H9 (cell line): ENCODE measurements around the gene CLDN18. TPM values are rescaled to one million over a fixed set of nuclear protein-coding genes. Genes with fewer than 3 reads are reported as not detected.

Experiments
- DNase-seq: peaks from one replicate; pipeline ENCODE4 v3.0.0-alpha.2; 2017
- H2AFZ ChIP-seq: one replicate; pipeline ENCODE4 v1.6.1; 2013; ENCODE audit warnings: mild to moderate bottlenecking, low read length, control low read depth, moderate library complexity
- H2AK5ac ChIP-seq: 2 replicates; pipeline ENCODE4 v1.6.1; 2013; ENCODE audit warnings: low read length, control low read depth, mixed read lengths; ENCODE audit not compliant: insufficient read length
- H2BK120ac ChIP-seq: one replicate; pipeline ENCODE4 v1.6.1; 2013; ENCODE audit warnings: low read depth, mild to moderate bottlenecking, low read length, control low read depth, inconsistent platforms; ENCODE audit not compliant: poor library complexity, severe bottlenecking
- H2BK12ac ChIP-seq: 2 replicates; pipeline ENCODE4 v1.6.1; 2013; ENCODE audit warnings: low read length, control low read depth, mixed read lengths, low read depth; ENCODE audit not compliant: insufficient read length
- H2BK15ac ChIP-seq: 2 replicates; pipeline ENCODE4 v1.6.1; 2013; ENCODE audit warnings: low read depth, low read length, control low read depth
- H2BK20ac ChIP-seq: one replicate; pipeline ENCODE4 v1.6.1; 2013; ENCODE audit warnings: low read depth, mild to moderate bottlenecking, low read length, control low read depth, inconsistent platforms; ENCODE audit not compliant: poor library complexity, severe bottlenecking
- H2BK5ac ChIP-seq: 2 replicates; pipeline ENCODE4 v1.6.1; 2013; ENCODE audit warnings: low read length, control low read depth, mixed read lengths; ENCODE audit not compliant: insufficient read length
- H3K14ac ChIP-seq: 2 replicates; pipeline ENCODE4 v1.6.1; 2013; ENCODE audit warnings: low read length, control low read depth; ENCODE audit not compliant: insufficient read depth
- H3K18ac ChIP-seq: 2 replicates; pipeline ENCODE4 v1.6.1; 2013; ENCODE audit warnings: low read depth, mild to moderate bottlenecking, mixed read lengths, low read length, control low read depth; ENCODE audit not compliant: insufficient read length
- H3K23ac ChIP-seq: 2 replicates; pipeline ENCODE4 v1.6.1; 2013; ENCODE audit warnings: low read length, control low read depth, mixed read lengths, low read depth; ENCODE audit not compliant: insufficient read length
- H3K23me2 ChIP-seq: 2 replicates; pipeline ENCODE4 v1.6.1; 2013; ENCODE audit warnings: low read depth, mild to moderate bottlenecking, mixed read lengths, low read length, control low read depth; ENCODE audit not compliant: insufficient read length, poor library complexity, severe bottlenecking
- H3K27ac ChIP-seq: 2 replicates; pipeline ENCODE4 v1.5.1; 2013; ENCODE audit warnings: low read length, control low read depth, mixed read lengths, low read depth; ENCODE audit not compliant: insufficient read length
- H3K27me3 ChIP-seq: 2 replicates; pipeline ENCODE4 v1.6.1; 2013; ENCODE audit warnings: low read length, control low read depth, inconsistent platforms; ENCODE audit not compliant: insufficient read depth
- H3K4ac ChIP-seq: 2 replicates; pipeline ENCODE4 v1.6.1; 2013; ENCODE audit warnings: low read depth, mild to moderate bottlenecking, control low read depth, inconsistent platforms, low read length, moderate library complexity
- H3K4me1 ChIP-seq: 2 replicates; pipeline ENCODE4 v1.6.1; 2013; ENCODE audit warnings: low read length, control low read depth, inconsistent platforms; ENCODE audit not compliant: insufficient read depth
- H3K4me2 ChIP-seq: 2 replicates; pipeline ENCODE4 v1.6.1; 2013; ENCODE audit warnings: low read length, control low read depth, mixed read lengths; ENCODE audit not compliant: insufficient read length, insufficient read depth
- H3K56ac ChIP-seq: 2 replicates; pipeline ENCODE4 v1.6.1; 2013; ENCODE audit warnings: low read depth, mild to moderate bottlenecking, mixed read lengths, low read length, control low read depth; ENCODE audit not compliant: insufficient read length
- H3K79me1 ChIP-seq: 2 replicates; pipeline ENCODE4 v1.6.1; 2013; ENCODE audit warnings: low read depth, mild to moderate bottlenecking, moderate library complexity, low read length, control low read depth, inconsistent platforms; ENCODE audit not compliant: insufficient read depth, poor library complexity, severe bottlenecking
- H3K79me2 ChIP-seq: 2 replicates; pipeline ENCODE4 v1.6.1; 2013; ENCODE audit warnings: low read length, control low read depth, inconsistent platforms; ENCODE audit not compliant: insufficient read depth
- H3K9ac ChIP-seq: 2 replicates; pipeline ENCODE4 v1.6.1; 2013; ENCODE audit warnings: low read length, control low read depth, mixed read lengths; ENCODE audit not compliant: insufficient read length; ENCODE audit errors: extremely low read depth
- H3K9me3 ChIP-seq: one replicate; pipeline ENCODE4 v1.6.1; 2013; ENCODE audit warnings: low read depth, low read length, inconsistent platforms; ENCODE audit not compliant: control insufficient read depth
- H3T11ph ChIP-seq: one replicate; pipeline ENCODE4 v1.6.1; 2013; ENCODE audit warnings: mild to moderate bottlenecking, low read length, control low read depth, inconsistent platforms
- H4K20me1 ChIP-seq: one replicate; pipeline ENCODE4 v1.6.1; 2013; ENCODE audit not compliant: control insufficient read depth, insufficient read length, insufficient read depth
- H4K5ac ChIP-seq: 2 replicates; pipeline ENCODE4 v1.6.1; 2013; ENCODE audit warnings: low read depth, mild to moderate bottlenecking, mixed read lengths, low read length, control low read depth; ENCODE audit not compliant: insufficient read length
- H4K8ac ChIP-seq: replicated peaks from 2 replicates; pipeline ENCODE4 v1.6.1; 2013; ENCODE audit warnings: low read length, control low read depth, mixed read lengths, low read depth; ENCODE audit not compliant: insufficient read length
- H4K91ac ChIP-seq: 2 replicates; pipeline ENCODE4 v1.6.1; 2013; ENCODE audit warnings: low read depth, mild to moderate bottlenecking, moderate library complexity, mixed read lengths, low read length, control low read depth; ENCODE audit not compliant: insufficient read length
- H3K27ac Mint-ChIP-seq, 3 experiments: 2 replicates in 2 of 3; 3 replicates in 1 of 3; pipeline ENCODE4 v1.8.0; 2020 to 2021; ENCODE audit warnings: mixed read lengths in 3 of 3, mild to moderate bottlenecking in 1 of 3, moderate library complexity in 1 of 3
- H3K27me3 Mint-ChIP-seq: 2 replicates; pipeline ENCODE4 v1.8.0; 2021; ENCODE audit warnings: low read depth, mild to moderate bottlenecking, moderate library complexity, mixed read lengths
- H3K36me3 Mint-ChIP-seq, 3 experiments: 2 replicates in 2 of 3; 3 replicates in 1 of 3; pipeline ENCODE4 v1.8.0; 2020 to 2021; ENCODE audit warnings: low read depth in 3 of 3, mixed read lengths in 3 of 3; ENCODE audit not compliant: insufficient read depth in 1 of 3
- H3K4me1 Mint-ChIP-seq, 2 experiments: 2 replicates each; pipeline ENCODE4 v1.8.0; 2020; ENCODE audit warnings: mixed read lengths in 2 of 2
- H3K4me3 Mint-ChIP-seq, 2 experiments: 2 replicates in 1 of 2; 3 replicates in 1 of 2; pipeline ENCODE4 v1.8.0; 2020 to 2021; ENCODE audit warnings: mild to moderate bottlenecking in 2 of 2, mixed read lengths in 2 of 2, moderate library complexity in 1 of 2
- H3K9me3 Mint-ChIP-seq, 2 experiments: 2 replicates in 1 of 2; 3 replicates in 1 of 2; pipeline ENCODE4 v1.8.0; 2020; ENCODE audit warnings: mild to moderate bottlenecking in 2 of 2, mixed read lengths in 2 of 2, moderate library complexity in 1 of 2
- WGBS: extraction: QIAGEN DNeasy Blood & Tissue Kit; methylation state at CpG from one replicate; pipeline ENCODE4 v1.1.7; 2013; ENCODE audit warnings: missing lambda C conversion rate, low lambda C conversion rate, mixed read lengths; ENCODE audit not compliant: insufficient read length; ENCODE audit errors: extremely low coverage; 5-methylcytosine and 5-hydroxymethylcytosine counted together
- total RNA-seq: library from RNA; stranded (reverse); gene quantifications from 2 replicates; pipeline ENCODE4 v1.2.1, GENCODE V29; 2021
- TF ChIP-seq, protein P1 (sequence below): fragments of 200-600 bp; sonication (generic); conservative IDR thresholded peaks from 3 replicates; pipeline ENCODE4 v1.8.0; 2021; ENCODE audit warnings: antibody characterized with exemption, mild to moderate bottlenecking

The CLDN18 gene
- total RNA-seq, 1 experiment from 2014 or later = not detected

DNA sequence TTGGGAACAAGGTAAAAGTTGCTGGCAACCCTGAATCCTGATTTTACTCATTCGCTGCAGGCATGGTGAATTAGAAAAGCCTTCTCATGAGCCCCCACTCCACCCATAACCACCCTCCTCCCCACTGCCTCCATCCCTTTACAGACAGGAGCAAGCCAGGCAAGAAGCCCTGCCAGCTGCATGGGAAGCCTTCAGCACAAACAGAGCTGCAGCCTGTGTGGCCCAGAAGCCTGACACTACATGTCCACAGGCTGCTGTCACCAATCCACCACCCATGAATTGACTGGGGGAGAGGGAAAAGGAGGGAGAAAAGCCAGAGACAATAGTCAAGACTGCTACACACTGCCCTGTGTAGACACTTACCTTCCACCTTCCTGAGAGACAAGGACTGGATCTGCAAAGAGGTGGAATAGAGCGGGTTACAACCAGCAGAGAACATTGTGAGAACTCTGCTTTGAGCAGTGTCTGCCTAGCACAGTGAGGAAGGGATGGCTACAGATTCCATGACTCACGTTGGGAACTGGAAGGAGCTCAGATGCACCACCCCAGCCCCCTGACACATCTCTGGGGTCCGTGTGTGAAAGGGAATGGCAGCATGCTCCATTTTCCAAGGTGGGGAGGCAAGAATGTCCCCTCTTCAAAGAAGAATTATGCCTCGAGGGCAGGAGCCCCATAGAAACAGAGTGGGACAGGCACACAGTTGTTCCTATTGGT is 71.6 kb downstream of the CLDN18 start:
- no peak overlapping the region for H2BK20ac ChIP-seq
- no peaks in the 10 kb centered on the region for H3K9me3 Mint-ChIP-seq
- H3K9ac ChIP-seq = no peak overlapping the region
- no peak overlapping the region for H2BK12ac ChIP-seq
- peaks cover 0 to 8% of the 10 kb centered on the region in 2 experiments; a peak in 1 of 4 replicates for H3K4me1 Mint-ChIP-seq
- H3K79me1 ChIP-seq = no peaks in the 10 kb centered on the region
- H3K23ac ChIP-seq = no peak overlapping the region
- no CpG with 5 or more reads among the region's 5 CpGs for WGBS
- H4K20me1 ChIP-seq = no peaks in the 10 kb centered on the region
- no peak overlapping the region for H2AFZ ChIP-seq
- no peak overlapping the region for H2BK120ac ChIP-seq
- H3K9me3 ChIP-seq = no peaks in the 10 kb centered on the region
- no peaks in the 10 kb centered on the region for H3K79me2 ChIP-seq
- peaks cover 17 to 51% (median 41%) of the 10 kb centered on the region in 3 experiments for H3K36me3 Mint-ChIP-seq
- H2BK15ac ChIP-seq = no peak overlapping the region
- H3T11ph ChIP-seq = no peak overlapping the region
- H3K27ac Mint-ChIP-seq = no peak overlapping the region; a peak in 1 of 7 replicates
- no peak overlapping the region for H2BK5ac ChIP-seq
- no peak overlapping the region for H3K4me3 Mint-ChIP-seq
- H3K4me1 ChIP-seq = no peaks in the 10 kb centered on the region
- H2AK5ac ChIP-seq = no peak overlapping the region
- H3K4me2 ChIP-seq = no peak overlapping the region
- TF ChIP-seq, protein P1, sequence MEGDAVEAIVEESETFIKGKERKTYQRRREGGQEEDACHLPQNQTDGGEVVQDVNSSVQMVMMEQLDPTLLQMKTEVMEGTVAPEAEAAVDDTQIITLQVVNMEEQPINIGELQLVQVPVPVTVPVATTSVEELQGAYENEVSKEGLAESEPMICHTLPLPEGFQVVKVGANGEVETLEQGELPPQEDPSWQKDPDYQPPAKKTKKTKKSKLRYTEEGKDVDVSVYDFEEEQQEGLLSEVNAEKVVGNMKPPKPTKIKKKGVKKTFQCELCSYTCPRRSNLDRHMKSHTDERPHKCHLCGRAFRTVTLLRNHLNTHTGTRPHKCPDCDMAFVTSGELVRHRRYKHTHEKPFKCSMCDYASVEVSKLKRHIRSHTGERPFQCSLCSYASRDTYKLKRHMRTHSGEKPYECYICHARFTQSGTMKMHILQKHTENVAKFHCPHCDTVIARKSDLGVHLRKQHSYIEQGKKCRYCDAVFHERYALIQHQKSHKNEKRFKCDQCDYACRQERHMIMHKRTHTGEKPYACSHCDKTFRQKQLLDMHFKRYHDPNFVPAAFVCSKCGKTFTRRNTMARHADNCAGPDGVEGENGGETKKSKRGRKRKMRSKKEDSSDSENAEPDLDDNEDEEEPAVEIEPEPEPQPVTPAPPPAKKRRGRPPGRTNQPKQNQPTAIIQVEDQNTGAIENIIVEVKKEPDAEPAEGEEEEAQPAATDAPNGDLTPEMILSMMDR = no peak
- no peaks in the 10 kb centered on the region for H3K27me3 Mint-ChIP-seq
- no peak overlapping the region for H3K27ac ChIP-seq
- no peaks in the 10 kb centered on the region for H3K23me2 ChIP-seq
- H4K5ac ChIP-seq = no peak overlapping the region
- no peak overlapping the region for H4K91ac ChIP-seq
- DNase-seq = no peak
- H3K56ac ChIP-seq = no peak overlapping the region
- no peak overlapping the region for H3K4ac ChIP-seq
- no peak overlapping the region for H3K14ac ChIP-seq
- no peak overlapping the region for H4K8ac ChIP-seq
- H3K27me3 ChIP-seq = no peaks in the 10 kb centered on the region
- H3K18ac ChIP-seq = no peak overlapping the region
